Neuronal stem cell (in vitro differentiated cells): ENCODE measurements around the gene TLE3.

ENCODE experiments used
- DNase-seq: peaks from one replicate; pipeline ENCODE4 v3.0.0-alpha.2; 2013; ENCODE audit warnings: low spot score
- H2AFZ ChIP-seq: one replicate; pipeline ENCODE4 v1.6.1; 2013; ENCODE audit warnings: mild to moderate bottlenecking, low read length, inconsistent platforms
- H2AK5ac ChIP-seq: 2 replicates; pipeline ENCODE4 v1.6.1; 2013; ENCODE audit warnings: low read depth, mild to moderate bottlenecking, inconsistent platforms, low read length, moderate library complexity, mixed read lengths
- H2BK120ac ChIP-seq: 2 replicates; pipeline ENCODE4 v1.6.1; 2013; ENCODE audit warnings: low read depth, mild to moderate bottlenecking, inconsistent platforms, low read length, moderate library complexity, mixed read lengths
- H2BK12ac ChIP-seq: one replicate; pipeline ENCODE4 v1.6.1; 2013; ENCODE audit warnings: low read length, inconsistent platforms
- H2BK15ac ChIP-seq: 2 replicates; pipeline ENCODE4 v1.6.1; 2013; ENCODE audit warnings: mild to moderate bottlenecking, low read length, inconsistent platforms, mixed read lengths
- H2BK5ac ChIP-seq: one replicate; pipeline ENCODE4 v1.6.1; 2013; ENCODE audit warnings: inconsistent platforms, mild to moderate bottlenecking, low read length, moderate library complexity
- H3K14ac ChIP-seq: one replicate; pipeline ENCODE4 v1.6.1; 2013; ENCODE audit warnings: low read length, inconsistent platforms
- H3K18ac ChIP-seq: 2 replicates; pipeline ENCODE4 v1.6.1; 2013; ENCODE audit warnings: low read length, inconsistent platforms
- H3K23ac ChIP-seq: 2 replicates; pipeline ENCODE4 v1.6.1; 2013; ENCODE audit warnings: low read depth, mild to moderate bottlenecking, mixed read lengths, low read length, inconsistent platforms; ENCODE audit not compliant: poor library complexity
- H3K27ac ChIP-seq: replicated peaks from 3 replicates; pipeline ENCODE4 v1.5.1; 2013; ENCODE audit warnings: low read length, inconsistent platforms
- H3K27me3 ChIP-seq, 3 experiments: 2 replicates each; pipeline ENCODE4 v1.6.1; 2013; ENCODE audit warnings: low read length in 3 of 3, mild to moderate bottlenecking in 2 of 3, inconsistent platforms in 1 of 3, low read depth in 1 of 3, mixed read lengths in 1 of 3, moderate library complexity in 1 of 3; ENCODE audit not compliant: control insufficient read depth in 3 of 3, insufficient read depth in 3 of 3
- H3K36me3 ChIP-seq, 2 donors: replicated peaks in 1 of 2; 2 replicates each; pipeline ENCODE4 v1.6.1; 2013; ENCODE audit warnings: low read length in 2 of 2; ENCODE audit not compliant: control insufficient read depth in 2 of 2, insufficient read depth in 2 of 2
- H3K4ac ChIP-seq: 2 replicates; pipeline ENCODE4 v1.6.1; 2013; ENCODE audit warnings: inconsistent platforms, mild to moderate bottlenecking, low read length, moderate library complexity
- H3K4me1 ChIP-seq, 2 donors: 1 replicate in 1 of 2; 2 replicates in 1 of 2; pipeline ENCODE4 v1.6.1; 2013; ENCODE audit warnings: low read length in 2 of 2, low read depth in 1 of 2; ENCODE audit not compliant: control insufficient read depth in 2 of 2, insufficient read depth in 1 of 2
- H3K4me2 ChIP-seq: one replicate; pipeline ENCODE4 v1.6.1; 2013; ENCODE audit warnings: mild to moderate bottlenecking, low read length, inconsistent platforms; ENCODE audit not compliant: insufficient read depth, poor library complexity, severe bottlenecking
- H3K4me3 ChIP-seq, 2 donors: 2 replicates each; pipeline ENCODE4 v1.5.1; 2013; ENCODE audit warnings: low read length in 2 of 2, mild to moderate bottlenecking in 2 of 2, inconsistent platforms in 1 of 2, moderate library complexity in 1 of 2
- H3K79me1 ChIP-seq: one replicate; pipeline ENCODE4 v1.6.1; 2013; ENCODE audit warnings: low read depth, mild to moderate bottlenecking, inconsistent platforms, low read length, moderate library complexity
- H3K9ac ChIP-seq: one replicate; pipeline ENCODE4 v1.6.1; 2013; ENCODE audit warnings: mild to moderate bottlenecking, low read depth, low read length, inconsistent platforms; ENCODE audit not compliant: poor library complexity
- H3K9me3 ChIP-seq, 2 donors: replicated peaks in 1 of 2; 2 replicates each; pipeline versions ENCODE3 to v1.6.1; 2013; ENCODE audit warnings: low read length in 2 of 2, mild to moderate bottlenecking in 2 of 2, inconsistent platforms in 1 of 2, low read depth in 1 of 2, mixed read lengths in 1 of 2, moderate library complexity in 1 of 2; ENCODE audit not compliant: control insufficient read depth in 2 of 2, insufficient read depth in 1 of 2
- H4K8ac ChIP-seq: one replicate; pipeline ENCODE4 v1.6.1; 2013; ENCODE audit warnings: low read depth, mild to moderate bottlenecking, inconsistent platforms, low read length, moderate library complexity
- H4K91ac ChIP-seq: one replicate; pipeline ENCODE4 v1.6.1; 2013; ENCODE audit warnings: low read length, low read depth, mild to moderate bottlenecking, inconsistent platforms; ENCODE audit not compliant: poor library complexity
- WGBS, 2 donors: extraction: QIAGEN DNeasy Blood & Tissue Kit; methylation state at CpG; one replicate each; pipeline ENCODE4 v1.1.7; 2013; ENCODE audit warnings: missing lambda C conversion rate in 2 of 2, mixed read lengths in 1 of 2; ENCODE audit not compliant: insufficient read length in 2 of 2, insufficient replicate concordance in 1 of 2; ENCODE audit errors: extremely low coverage in 2 of 2; 5-methylcytosine and 5-hydroxymethylcytosine counted together

The TLE3 gene

GRCh38 chr15:70027518-70027917, 70.2 kb downstream of the TLE3 start:
- H3K4me3 ChIP-seq = no peak overlapping the region
- no peaks in the 10 kb centered on the region for H3K79me1 ChIP-seq
- H3K4ac ChIP-seq = no peak overlapping the region
- no peak overlapping the region for H3K18ac ChIP-seq
- no peak overlapping the region for H2BK5ac ChIP-seq
- H2BK120ac ChIP-seq = no peak overlapping the region
- H4K8ac ChIP-seq = no peak overlapping the region
- no peaks in the 10 kb centered on the region for H3K36me3 ChIP-seq
- H3K23ac ChIP-seq = no peak overlapping the region
- H3K9ac ChIP-seq = no peak overlapping the region
- peaks cover 0 to 42% (median 0%) of the 10 kb centered on the region in 3 experiments for H3K27me3 ChIP-seq
- DNase-seq = no peak
- H3K4me1 ChIP-seq = peaks cover 7 to 8% of the 10 kb centered on the region in 2 donors
- H2BK15ac ChIP-seq = no peak overlapping the region
- no peak overlapping the region for H4K91ac ChIP-seq
- no CpG with 5 or more reads among the region's 1 CpG for WGBS, 2 donors
- H3K4me2 ChIP-seq = no peak overlapping the region
- H2BK12ac ChIP-seq = no peak overlapping the region
- H3K14ac ChIP-seq = no peak overlapping the region
- no peak overlapping the region for H2AK5ac ChIP-seq
- H3K9me3 ChIP-seq = peaks cover 0 to under 1% of the 10 kb centered on the region in 2 donors
- H3K27ac ChIP-seq = no peak overlapping the region
- H2AFZ ChIP-seq = no peak overlapping the region

- peak overlapping the region; percentile 42 for H3K18ac ChIP-seq
- no peak overlapping the region for H3K23ac ChIP-seq
- H3K79me1 ChIP-seq = no peaks in the 10 kb centered on the region
- no peak overlapping the region for H3K4ac ChIP-seq
- no peak overlapping the region for H2BK120ac ChIP-seq
- H4K8ac ChIP-seq = no peak overlapping the region
- H3K9ac ChIP-seq = no peak overlapping the region
- no peak overlapping the region for H3K4me3 ChIP-seq
- H3K4me2 ChIP-seq = no peak overlapping the region
- no peak overlapping the region for H2AK5ac ChIP-seq
- no peak overlapping the region for H2AFZ ChIP-seq
- peaks cover 0 to 42% (median 0%) of the 10 kb centered on the region in 3 experiments for H3K27me3 ChIP-seq
- no peak overlapping the region for H3K14ac ChIP-seq
- peaks cover 2 to 5% of the 10 kb centered on the region in 2 donors for H3K9me3 ChIP-seq
- peaks cover 6 to 7% of the 10 kb centered on the region in 2 donors for H3K4me1 ChIP-seq
- no peaks in the 10 kb centered on the region for H3K36me3 ChIP-seq
- DNase-seq = no peak
- H3K27ac ChIP-seq = no peak overlapping the region
- WGBS, 2 donors = no CpG with 5 or more reads among the region's 5 CpGs
- peak overlapping the region; percentile 33 for H2BK15ac ChIP-seq
- no peak overlapping the region for H2BK12ac ChIP-seq
- H2BK5ac ChIP-seq = no peak overlapping the region
- no peak overlapping the region for H4K91ac ChIP-seq
Measured at GRCh38 chr15:70026991-70027390, 70.7 kb downstream of the TLE3 start.

- peak overlapping the region; percentile 1 for H3K18ac ChIP-seq
- H4K91ac ChIP-seq = no peak overlapping the region
- H3K4me3 ChIP-seq = no peak overlapping the region
- no peak overlapping the region for H2BK15ac ChIP-seq
- no CpG with 5 or more reads among the region's 11 CpGs for WGBS, 2 donors
- DNase-seq = no peak
- no peak overlapping the region for H2AK5ac ChIP-seq
- no peak overlapping the region for H2BK120ac ChIP-seq
- H2AFZ ChIP-seq = no peak overlapping the region
- no peak overlapping the region for H3K4ac ChIP-seq
- peaks cover 0 to 35% (median 0%) of the 10 kb centered on the region in 3 experiments for H3K27me3 ChIP-seq
- H2BK5ac ChIP-seq = no peak overlapping the region
- H3K79me1 ChIP-seq = no peaks in the 10 kb centered on the region
- no peak overlapping the region for H3K23ac ChIP-seq
- no peak overlapping the region for H3K4me2 ChIP-seq
- H3K36me3 ChIP-seq = no peaks in the 10 kb centered on the region
- no peak overlapping the region for H3K14ac ChIP-seq
- no peak overlapping the region for H4K8ac ChIP-seq
- H3K9me3 ChIP-seq = peaks cover 4 to 6% of the 10 kb centered on the region in 2 donors
- H2BK12ac ChIP-seq = no peak overlapping the region
- peaks cover 2 to 7% of the 10 kb centered on the region in 2 donors for H3K4me1 ChIP-seq
- no peak overlapping the region for H3K27ac ChIP-seq
- no peak overlapping the region for H3K9ac ChIP-seq
Measured at GRCh38 chr15:70025413-70026296, 72.1 kb downstream of the TLE3 start.

GRCh38 chr15:70024521-70024920, 73.2 kb downstream of the TLE3 start:
- H3K4me2 ChIP-seq = no peak overlapping the region
- H3K9me3 ChIP-seq = peaks cover 4 to 6% of the 10 kb centered on the region in 2 donors
- no peak overlapping the region for H2BK5ac ChIP-seq
- no peak overlapping the region for H3K4ac ChIP-seq
- no peak overlapping the region for H4K8ac ChIP-seq
- no peak overlapping the region for H2AFZ ChIP-seq
- no peak overlapping the region for H3K27ac ChIP-seq
- peak overlapping the region; percentile 3 for H3K14ac ChIP-seq
- DNase-seq = no peak
- H3K36me3 ChIP-seq = no peaks in the 10 kb centered on the region
- H2BK15ac ChIP-seq = no peak overlapping the region
- WGBS, 2 donors = no CpG with 5 or more reads among the region's 18 CpGs
- no peak overlapping the region for H3K9ac ChIP-seq
- H3K4me3 ChIP-seq = no peak overlapping the region
- H2BK120ac ChIP-seq = no peak overlapping the region
- peaks cover 0 to 26% (median 0%) of the 10 kb centered on the region in 3 experiments for H3K27me3 ChIP-seq
- H2BK12ac ChIP-seq = no peak overlapping the region
- no peak overlapping the region for H4K91ac ChIP-seq
- H2AK5ac ChIP-seq = peak overlapping the region; percentile 68
- peak overlapping the region; percentile 67 for H3K18ac ChIP-seq
- peaks cover 2 to 7% of the 10 kb centered on the region in 2 donors for H3K4me1 ChIP-seq
- peak overlapping the region; percentile 31 for H3K23ac ChIP-seq
- H3K79me1 ChIP-seq = no peaks in the 10 kb centered on the region
